Smooth muscle cell (in vitro differentiated cells): ENCODE measurements around the gene ABT1. TPM values are rescaled to one million over a fixed set of nuclear protein-coding genes. Genes with fewer than 3 reads are reported as not detected.

ENCODE experiments used
- DNase-seq: peaks from one replicate; lab custom pipeline; 2025; ENCODE audit not compliant: unreplicated experiment; lab: John Stamatoyannopoulos, UW
- H2AFZ ChIP-seq: fragments of 200-600 bp; sonication (generic); 2 replicates; pipeline ENCODE4 v1.6.0; 2016; ENCODE audit warnings: antibody characterized with exemption, low read depth, mild to moderate bottlenecking
- H3F3A ChIP-seq: fragments of 200-600 bp; sonication (generic); 2 replicates; pipeline ENCODE4 v1.6.0; 2017; ENCODE audit warnings: antibody characterized with exemption, low read depth
- H3K27ac ChIP-seq: fragments of 200-600 bp; sonication (generic); 2 replicates; pipeline ENCODE4 v1.5.1; 2016; ENCODE audit warnings: low read depth, mild to moderate bottlenecking
- H3K27me3 ChIP-seq: fragments of 200-600 bp; sonication (generic); 2 replicates; pipeline ENCODE4 v1.6.1; 2016; ENCODE audit warnings: low read depth, mild to moderate bottlenecking
- H3K36me3 ChIP-seq: fragments of 200-600 bp; sonication (generic); 2 replicates; pipeline ENCODE4 v1.5.1; 2016; ENCODE audit warnings: low read depth
- H3K4me1 ChIP-seq: fragments of 200-600 bp; sonication (generic); 2 replicates; pipeline ENCODE4 v1.5.1; 2016; ENCODE audit warnings: low read depth
- H3K4me2 ChIP-seq: fragments of 200-600 bp; sonication (generic); 2 replicates; pipeline ENCODE4 v1.6.0; 2016; ENCODE audit warnings: mild to moderate bottlenecking
- H3K4me3 ChIP-seq: fragments of 200-600 bp; sonication (generic); 2 replicates; pipeline ENCODE4 v1.5.1; 2016; ENCODE audit warnings: mild to moderate bottlenecking
- H3K79me2 ChIP-seq: fragments of 200-600 bp; sonication (generic); 2 replicates; pipeline ENCODE4 v1.6.0; 2016; ENCODE audit warnings: low read depth, mild to moderate bottlenecking
- H3K9ac ChIP-seq: fragments of 200-600 bp; sonication (generic); 2 replicates; pipeline ENCODE4 v1.6.0; 2016; ENCODE audit warnings: low read depth
- H3K9me3 ChIP-seq: fragments of 200-600 bp; sonication (generic); replicated peaks from 2 replicates; pipeline ENCODE4 v1.5.1; 2016; ENCODE audit warnings: low read depth
- H4K20me1 ChIP-seq: fragments of 200-600 bp; sonication (generic); 2 replicates; pipeline ENCODE4 v1.6.0; 2016; ENCODE audit warnings: low read depth
- WGBS: methylation state at CpG from one replicate; pipeline ENCODE4 v1.1.7; 2016; ENCODE audit warnings: low lambda C conversion rate; 5-methylcytosine and 5-hydroxymethylcytosine counted together
- polyA plus RNA-seq: library from polyadenylated mRNA; unstranded; fragments of >200 nt; fragmentation: Nextera tagmentation; extraction: Ambion mirVana; gene quantifications from 2 replicates; pipeline ENCODE4 v1.2.1, GENCODE V29; 2016
- total RNA-seq: library from RNA; depleted of rRNA; stranded (reverse); fragments of >200 nt; gene quantifications from 2 replicates; pipeline ENCODE4 v1.2.3, GENCODE V29; 2014
- TF ChIP-seq, protein P1 (sequence below): fragments of 200-600 bp; sonication (generic); IDR thresholded peaks from 2 replicates; pipeline ENCODE4 v1.5.1; 2017; ENCODE audit warnings: borderline replicate concordance, mild to moderate bottlenecking, antibody characterized with exemption; ENCODE audit not compliant: insufficient read depth, poor library complexity, severe bottlenecking

Gene ABT1
- total and polyA plus RNA-seq, 2 experiments from 2014 or later = 22.8 to 34.9 TPM

- H4K20me1 ChIP-seq = no peaks in the 10 kb centered on the region
- H3K9me3 ChIP-seq = no peaks in the 10 kb centered on the region
- no peak for DNase-seq
- peaks cover 9% of the 10 kb centered on the region for H3K27me3 ChIP-seq
- H3K4me3 ChIP-seq = no peak overlapping the region
- H3K79me2 ChIP-seq = no peaks in the 10 kb centered on the region
- WGBS = 91% methylated on average over 6 of the region's 6 CpGs
- no peak overlapping the region for H3K27ac ChIP-seq
- no peak overlapping the region for H3K9ac ChIP-seq
- no peak overlapping the region for H3K4me2 ChIP-seq
- TF ChIP-seq, protein P1, sequence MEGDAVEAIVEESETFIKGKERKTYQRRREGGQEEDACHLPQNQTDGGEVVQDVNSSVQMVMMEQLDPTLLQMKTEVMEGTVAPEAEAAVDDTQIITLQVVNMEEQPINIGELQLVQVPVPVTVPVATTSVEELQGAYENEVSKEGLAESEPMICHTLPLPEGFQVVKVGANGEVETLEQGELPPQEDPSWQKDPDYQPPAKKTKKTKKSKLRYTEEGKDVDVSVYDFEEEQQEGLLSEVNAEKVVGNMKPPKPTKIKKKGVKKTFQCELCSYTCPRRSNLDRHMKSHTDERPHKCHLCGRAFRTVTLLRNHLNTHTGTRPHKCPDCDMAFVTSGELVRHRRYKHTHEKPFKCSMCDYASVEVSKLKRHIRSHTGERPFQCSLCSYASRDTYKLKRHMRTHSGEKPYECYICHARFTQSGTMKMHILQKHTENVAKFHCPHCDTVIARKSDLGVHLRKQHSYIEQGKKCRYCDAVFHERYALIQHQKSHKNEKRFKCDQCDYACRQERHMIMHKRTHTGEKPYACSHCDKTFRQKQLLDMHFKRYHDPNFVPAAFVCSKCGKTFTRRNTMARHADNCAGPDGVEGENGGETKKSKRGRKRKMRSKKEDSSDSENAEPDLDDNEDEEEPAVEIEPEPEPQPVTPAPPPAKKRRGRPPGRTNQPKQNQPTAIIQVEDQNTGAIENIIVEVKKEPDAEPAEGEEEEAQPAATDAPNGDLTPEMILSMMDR = no peak
- H3K4me1 ChIP-seq = no peaks in the 10 kb centered on the region
- no peaks in the 10 kb centered on the region for H3F3A ChIP-seq
- no peaks in the 10 kb centered on the region for H3K36me3 ChIP-seq
- no peak overlapping the region for H2AFZ ChIP-seq
Measured at GRCh38 chr6:26578279-26578678, 18.5 kb upstream of the ABT1 start.

GRCh38 chr6:26578741-26579140 lies 18.0 kb upstream of the ABT1 start:
- WGBS = 100% methylated on average over 1 of the region's 1 CpG
- Histone ChIP-seq H4K20me1 (no peaks in the 10 kb centered on the region), H3K4me1 (no peaks in the 10 kb centered on the region), H3K36me3 (no peaks in the 10 kb centered on the region), H3K9me3 (no peaks in the 10 kb centered on the region), H3K4me3 (no peak overlapping the region), H3F3A (no peaks in the 10 kb centered on the region), H3K4me2 (no peak overlapping the region), H3K27ac (no peak overlapping the region), H2AFZ (no peak overlapping the region), H3K27me3 (peaks cover 14% of the 10 kb centered on the region), H3K79me2 (no peaks in the 10 kb centered on the region), H3K9ac (no peak overlapping the region)
- no peak for DNase-seq
- TF ChIP-seq, protein P1 = no peak

DNA sequence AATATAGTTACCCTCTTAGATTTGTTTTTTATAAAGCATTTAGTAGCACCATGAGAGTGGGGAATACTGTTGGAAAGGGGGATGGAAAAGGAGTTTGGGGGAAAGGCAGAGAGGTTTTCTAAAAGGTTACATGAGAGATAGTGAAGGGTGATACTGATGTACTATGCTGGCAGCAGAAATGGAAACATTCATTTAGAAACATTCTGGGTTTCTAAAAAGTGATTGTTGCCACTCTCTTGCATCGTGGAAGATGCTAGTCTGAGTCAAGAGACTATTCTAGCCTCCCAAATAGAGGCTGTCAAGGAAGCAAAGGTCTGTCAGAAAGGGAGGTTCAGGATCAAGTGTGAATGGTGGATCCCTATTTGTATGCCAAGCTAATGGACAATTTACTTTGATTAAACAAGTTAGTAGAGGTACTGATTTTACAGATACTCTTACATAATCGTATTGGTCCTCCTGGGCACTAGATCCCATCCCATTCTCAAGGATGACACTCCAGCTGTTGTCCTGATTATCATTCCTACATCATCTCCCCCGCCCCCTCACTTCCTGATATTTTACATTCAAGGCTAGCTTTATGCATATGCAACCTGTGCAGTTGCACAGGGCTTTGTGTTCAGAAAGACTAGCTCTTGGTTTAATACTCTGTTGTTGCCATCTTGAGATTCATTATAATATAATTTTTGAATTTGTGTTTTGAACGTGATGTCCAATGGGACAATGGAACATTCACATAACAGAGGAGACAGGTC lies 15.4 kb upstream of the ABT1 start:
- H2AFZ ChIP-seq = no peak overlapping the region
- no peaks in the 10 kb centered on the region for H4K20me1 ChIP-seq
- no peak overlapping the region for H3K9ac ChIP-seq
- H3K4me1 ChIP-seq = no peaks in the 10 kb centered on the region
- H3K36me3 ChIP-seq = no peaks in the 10 kb centered on the region
- no peak overlapping the region for H3K27ac ChIP-seq
- no peak overlapping the region for H3K4me2 ChIP-seq
- DNase-seq = no peak
- H3K79me2 ChIP-seq = no peaks in the 10 kb centered on the region
- no peaks in the 10 kb centered on the region for H3F3A ChIP-seq
- 79% methylated on average over 4 of the region's 4 CpGs for WGBS
- H3K4me3 ChIP-seq = no peak overlapping the region
- peaks cover 40% of the 10 kb centered on the region for H3K27me3 ChIP-seq
- TF ChIP-seq, protein P1 = no peak
- no peaks in the 10 kb centered on the region for H3K9me3 ChIP-seq

DNA sequence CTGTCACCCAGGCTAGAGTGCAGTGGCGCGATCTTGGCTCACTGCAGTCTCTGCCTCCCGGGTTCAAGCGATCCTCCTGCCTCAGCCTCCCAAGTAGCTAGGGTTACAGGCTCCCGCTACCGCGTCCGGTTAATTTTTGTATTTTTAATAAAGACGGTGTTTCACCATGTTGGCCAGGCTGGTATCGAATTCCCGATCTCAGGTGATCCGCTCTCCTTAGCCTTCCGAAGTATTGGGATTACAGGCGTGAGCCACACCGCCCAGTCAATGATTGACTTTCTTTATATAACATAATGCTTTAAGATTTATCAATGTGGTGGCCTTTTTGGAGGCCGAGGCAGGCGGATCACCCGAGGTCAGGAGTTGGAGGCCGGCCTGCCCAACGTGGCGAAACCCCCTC lies 7.8 kb upstream of the ABT1 start:
- Histone ChIP-seq H3K4me1 (peaks cover 2% of the 10 kb centered on the region), H3K4me2 (no peak overlapping the region), H3F3A (no peaks in the 10 kb centered on the region), H3K9ac (no peak overlapping the region), H3K27ac (no peak overlapping the region), H4K20me1 (no peaks in the 10 kb centered on the region), H3K4me3 (no peak overlapping the region), H3K79me2 (no peaks in the 10 kb centered on the region), H3K36me3 (no peaks in the 10 kb centered on the region), H3K27me3 (peaks cover 28% of the 10 kb centered on the region), H3K9me3 (no peaks in the 10 kb centered on the region), H2AFZ (no peak overlapping the region)
- DNase-seq = no peak
- TF ChIP-seq, protein P1 = no peak
- 95% methylated on average over 21 of the region's 21 CpGs for WGBS
